ENCODE results near the gene HRH2.

The HRH2 gene

DNA sequence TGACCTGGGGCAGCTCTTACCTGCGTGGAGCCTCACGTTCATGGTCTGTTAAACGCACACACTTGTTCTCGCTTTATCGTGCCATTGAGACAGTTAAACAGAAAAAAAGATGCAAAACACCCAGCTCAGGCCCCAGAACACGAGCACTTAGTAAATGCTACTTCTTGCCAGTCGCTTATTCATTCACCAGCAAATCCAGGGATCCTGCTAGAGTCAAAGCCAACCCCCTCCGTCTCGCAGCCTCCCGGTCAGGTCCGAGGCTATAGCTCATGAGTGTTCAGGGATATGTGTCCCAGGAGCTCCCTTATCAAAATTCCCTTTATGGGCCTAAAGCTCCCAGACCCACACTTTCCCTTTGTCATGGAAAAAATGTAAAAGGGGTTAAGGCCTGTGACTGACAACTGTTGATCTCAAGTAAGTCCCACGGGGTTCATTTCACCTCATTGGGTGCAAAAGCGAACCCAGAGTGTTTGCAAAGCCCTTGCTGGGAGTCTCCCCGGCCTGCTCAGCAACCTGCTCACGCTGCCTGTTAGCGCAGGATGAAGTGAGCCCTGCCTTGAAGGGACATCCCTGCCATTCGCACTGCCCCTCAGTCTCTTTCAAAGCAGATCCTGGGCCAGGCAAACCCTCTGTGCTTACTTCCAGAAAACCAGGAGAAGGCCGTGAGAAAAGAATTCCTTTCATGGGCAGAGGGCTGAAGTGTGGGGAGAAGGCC, 40.7 kb downstream of the HRH2 start:
- ChIA-PET CTCF (no interaction called here), POLR2A (no interaction called here)
- no peak for DNase-seq (ENCODE audit: extremely low spot score)
- TF ChIP-seq TARDBP (IDR thresholded peaks at IDR 0.05) (no peak), CTBP1 (IDR thresholded peaks at IDR 0.05; ENCODE audit: borderline replicate concordance) (no peak)

DNA sequence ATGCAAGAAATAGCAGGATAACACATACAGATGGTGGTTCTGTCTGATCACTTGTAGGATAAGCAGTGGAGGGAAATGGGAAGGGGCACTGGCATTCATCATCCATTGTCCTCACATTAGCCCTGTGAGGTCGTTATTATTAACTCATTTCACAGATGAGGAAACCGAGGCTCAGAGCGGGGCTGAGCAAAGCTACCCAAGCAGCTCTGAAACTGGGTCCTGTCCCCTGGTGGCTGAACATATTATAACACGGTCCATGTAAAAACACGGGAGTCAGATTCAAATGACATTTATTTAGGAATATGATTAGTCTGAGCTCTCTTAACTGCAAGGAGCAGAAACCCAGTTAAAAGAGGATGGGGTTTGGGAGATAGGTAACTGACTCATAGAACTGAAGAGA, 43.1 kb downstream of the HRH2 start:
- POLR2A ChIA-PET = no interaction called here
- DNase-seq (ENCODE audit: extremely low spot score) = peak; percentile 41
- TF ChIP-seq FOXA1 (IDR thresholded peaks at IDR 0.05) (no peak), L3MBTL2 (conservative IDR thresholded peaks at IDR 0.05) (no peak), SUZ12 (IDR thresholded peaks at IDR 0.05) (no peak)
- CTCF ChIA-PET = interaction anchor here (0.5 to 1.9 kb wide), 8 partner anchors 10 to 570 kb away, joined by 3 to 11 read pairs (median 4); no protein-coding TSS in a partner anchor

DNA sequence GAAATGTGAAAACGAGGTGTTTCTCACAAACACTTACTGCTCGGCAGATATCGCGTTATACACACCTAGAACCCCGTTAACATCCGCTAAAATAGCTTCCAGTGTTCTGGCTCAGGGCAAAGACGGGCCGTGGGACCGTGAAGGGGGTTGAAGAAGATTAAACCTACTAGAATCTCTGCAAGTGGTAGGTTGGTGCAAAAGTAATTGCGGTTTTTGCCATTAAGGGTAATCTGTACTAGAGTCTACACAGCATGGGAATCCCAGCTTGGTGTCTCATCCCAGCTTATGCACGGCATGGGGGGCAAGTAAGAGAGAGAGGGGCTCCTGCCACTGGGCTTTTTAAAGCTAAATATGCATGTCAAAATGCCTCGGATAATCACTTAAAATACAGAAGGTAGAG, 43.9 kb downstream of the HRH2 start:
- ChIA-PET POLR2A (no interaction called here), CTCF (interaction anchor here (0.6 to 1.9 kb wide), 6 partner anchors 9 to 168 kb away, joined by 3 to 11 read pairs (median 4); no protein-coding TSS in a partner anchor)
- no peak for TF ChIP-seq CTBP1 (IDR thresholded peaks at IDR 0.05; ENCODE audit: borderline replicate concordance)
- peak; percentile 88 for TF ChIP-seq ELF4 (IDR thresholded peaks at IDR 0.05)
- TF ChIP-seq, protein P1, sequence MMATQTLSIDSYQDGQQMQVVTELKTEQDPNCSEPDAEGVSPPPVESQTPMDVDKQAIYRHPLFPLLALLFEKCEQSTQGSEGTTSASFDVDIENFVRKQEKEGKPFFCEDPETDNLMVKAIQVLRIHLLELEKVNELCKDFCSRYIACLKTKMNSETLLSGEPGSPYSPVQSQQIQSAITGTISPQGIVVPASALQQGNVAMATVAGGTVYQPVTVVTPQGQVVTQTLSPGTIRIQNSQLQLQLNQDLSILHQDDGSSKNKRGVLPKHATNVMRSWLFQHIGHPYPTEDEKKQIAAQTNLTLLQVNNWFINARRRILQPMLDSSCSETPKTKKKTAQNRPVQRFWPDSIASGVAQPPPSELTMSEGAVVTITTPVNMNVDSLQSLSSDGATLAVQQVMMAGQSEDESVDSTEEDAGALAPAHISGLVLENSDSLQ (IDR thresholded peaks at IDR 0.05) = no peak
- no peak for TF ChIP-seq FOXA1 (IDR thresholded peaks at IDR 0.05)
- DNase-seq (ENCODE audit: extremely low spot score) = no peak

DNA sequence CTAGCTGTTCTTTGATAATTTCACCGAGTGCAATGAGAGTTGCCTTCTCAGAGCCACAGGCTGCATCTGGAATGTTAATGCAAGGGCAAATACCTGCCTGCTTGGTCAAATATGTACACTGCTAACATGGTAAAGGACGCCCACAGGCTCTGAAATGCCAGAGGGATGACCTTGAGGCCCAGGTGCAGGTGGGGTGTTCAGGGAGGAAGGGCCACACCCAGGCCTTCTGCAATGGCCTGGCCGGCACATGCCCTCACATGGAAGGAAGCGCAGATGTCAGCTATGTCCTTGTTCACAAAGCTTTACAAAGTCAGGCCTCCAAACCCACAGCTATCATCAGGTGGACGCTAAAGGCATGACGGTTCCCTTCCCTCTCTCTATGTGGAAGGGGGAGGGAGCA, 48.6 kb downstream of the HRH2 start:
- TF ChIP-seq ELF4 (IDR thresholded peaks at IDR 0.05) (no peak), SP1 (IDR thresholded peaks at IDR 0.05) (no peak), LEF1 (IDR thresholded peaks at IDR 0.05; ENCODE audit: borderline replicate concordance) (no peak), FOXA1 (IDR thresholded peaks at IDR 0.05) (no peak), HDGF (IDR thresholded peaks at IDR 0.05; ENCODE audit: borderline replicate concordance) (no peak), BHLHE40 (IDR thresholded peaks at IDR 0.05; ENCODE audit: borderline replicate concordance) (no peak), FOXK2 (IDR thresholded peaks at IDR 0.05) (no peak), ARNT (IDR thresholded peaks at IDR 0.05) (no peak), TARDBP (IDR thresholded peaks at IDR 0.05) (no peak), NFRKB (IDR thresholded peaks at IDR 0.05) (no peak), L3MBTL2 (conservative IDR thresholded peaks at IDR 0.05) (no peak), SUZ12 (IDR thresholded peaks at IDR 0.05) (no peak)
- TF ChIP-seq, protein P1 (IDR thresholded peaks at IDR 0.05) = no peak
- CTCF ChIA-PET = interaction anchor here (1.1 kb wide), 1 partner anchor 12 kb away, joined by 5 read pairs; no protein-coding TSS in a partner anchor
- no peak for DNase-seq (ENCODE audit: extremely low spot score)
- POLR2A ChIA-PET = no interaction called here

DNA sequence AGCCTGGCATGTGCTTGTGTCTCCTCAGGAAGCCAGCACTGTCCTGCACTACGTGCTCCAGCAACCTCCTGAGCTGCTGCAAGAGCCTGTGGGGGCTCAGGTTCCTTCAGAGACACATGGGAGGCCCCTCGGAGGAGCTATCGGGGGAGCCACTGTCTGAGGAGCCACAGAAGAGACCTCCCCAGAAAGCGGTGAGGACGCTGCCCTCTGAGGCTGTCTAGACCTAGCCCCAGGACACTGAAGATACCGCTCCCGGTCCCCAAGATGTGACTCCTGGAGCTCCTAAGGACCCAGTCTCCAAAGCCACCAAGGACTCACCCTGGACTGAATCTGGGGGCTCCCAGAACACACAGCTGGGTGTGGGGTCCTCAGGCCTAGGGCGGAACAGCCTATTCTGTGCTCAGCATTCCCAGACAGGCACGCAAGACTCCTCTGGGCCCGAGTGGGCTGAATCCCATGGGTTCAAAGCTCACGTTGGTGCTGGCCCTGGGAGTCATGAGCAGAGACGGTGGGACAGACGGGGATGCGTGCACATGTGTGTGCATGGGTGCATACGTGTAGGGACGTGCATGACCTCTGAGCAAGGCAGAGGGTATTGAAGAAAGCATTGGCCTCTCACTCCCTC, 50.0 kb downstream of the HRH2 start:
- DNase-seq (ENCODE audit: extremely low spot score) = no peak
- ChIA-PET CTCF (no interaction called here), POLR2A (no interaction called here)
- TF ChIP-seq NFRKB (IDR thresholded peaks at IDR 0.05) = no peak
- no peak for TF ChIP-seq FOXA1 (IDR thresholded peaks at IDR 0.05)
- no peak for TF ChIP-seq SP1 (IDR thresholded peaks at IDR 0.05)
- TF ChIP-seq ELF4 (IDR thresholded peaks at IDR 0.05) = no peak
- TF ChIP-seq BHLHE40 (IDR thresholded peaks at IDR 0.05; ENCODE audit: borderline replicate concordance) = no peak
- no peak for TF ChIP-seq LEF1 (IDR thresholded peaks at IDR 0.05; ENCODE audit: borderline replicate concordance)
- no peak for TF ChIP-seq TARDBP (IDR thresholded peaks at IDR 0.05)
- TF ChIP-seq CTBP1 (IDR thresholded peaks at IDR 0.05; ENCODE audit: borderline replicate concordance) = no peak
- no peak for TF ChIP-seq FOXK2 (IDR thresholded peaks at IDR 0.05)
- no peak for TF ChIP-seq L3MBTL2 (conservative IDR thresholded peaks at IDR 0.05)
- TF ChIP-seq ARNT (IDR thresholded peaks at IDR 0.05) = no peak
- TF ChIP-seq ZNF384 (IDR thresholded peaks at IDR 0.05) = no peak

DNA sequence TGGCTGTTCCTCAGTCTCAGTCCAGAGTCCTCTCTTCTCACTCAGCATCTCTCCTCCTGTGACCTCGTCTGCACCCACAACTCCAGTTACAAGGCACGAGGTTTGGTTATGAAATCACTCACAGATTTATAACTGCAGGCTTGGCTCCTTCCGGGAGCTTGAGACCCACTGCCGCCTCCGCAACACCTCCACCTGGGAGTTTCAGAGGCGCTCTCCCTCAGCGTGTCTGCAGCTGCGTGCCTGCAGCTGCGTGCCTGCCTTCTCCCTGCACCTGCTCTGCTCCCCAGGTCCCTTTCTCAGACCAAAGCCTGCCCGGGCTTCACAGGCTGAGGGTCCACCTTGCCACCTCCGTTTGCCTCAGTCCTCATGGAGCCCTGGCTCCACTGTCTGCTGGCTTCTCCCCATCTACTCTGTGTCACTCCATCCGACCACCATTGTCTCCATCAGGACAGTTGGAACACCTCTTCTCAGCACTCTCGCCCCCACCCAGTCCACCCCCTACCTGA, 51.5 kb downstream of the HRH2 start:
- ChIA-PET CTCF (no interaction called here), POLR2A (no interaction called here)
- DNase-seq (ENCODE audit: extremely low spot score) = no peak
- TF ChIP-seq FOXA1 (IDR thresholded peaks at IDR 0.05) = no peak

DNA sequence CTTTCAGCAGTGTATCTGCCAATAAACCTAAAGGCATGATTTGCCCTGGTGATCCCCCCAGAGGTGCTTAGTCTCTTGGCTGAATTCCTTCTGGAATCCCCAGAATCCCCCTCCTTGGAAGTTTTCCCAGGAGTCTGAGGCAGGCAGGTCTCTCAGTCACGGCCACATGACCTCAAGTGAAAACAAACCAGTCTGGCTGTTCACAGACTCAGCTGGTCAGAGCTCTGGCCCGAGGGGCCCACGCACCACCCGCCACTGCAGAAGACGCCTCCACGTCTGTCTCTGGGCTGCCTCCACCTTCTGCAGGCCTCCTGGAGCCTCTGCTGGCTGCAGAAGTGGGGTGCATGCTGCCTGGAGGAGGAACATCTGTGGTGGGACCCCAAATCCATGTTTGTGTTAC, 52.5 kb downstream of the HRH2 start:
- TF ChIP-seq NFRKB (IDR thresholded peaks at IDR 0.05) (no peak), FOXA1 (IDR thresholded peaks at IDR 0.05) (no peak), FOXK2 (IDR thresholded peaks at IDR 0.05) (no peak), BHLHE40 (IDR thresholded peaks at IDR 0.05; ENCODE audit: borderline replicate concordance) (no peak), L3MBTL2 (conservative IDR thresholded peaks at IDR 0.05) (no peak)
- TF ChIP-seq, protein P1 (IDR thresholded peaks at IDR 0.05) = no peak
- DNase-seq (ENCODE audit: extremely low spot score) = no peak
- ChIA-PET CTCF (interaction anchor here (1.5 to 1.8 kb wide), 2 partner anchors 9 to 19 kb away, joined by 4 to 7 read pairs; no protein-coding TSS in a partner anchor), POLR2A (no interaction called here)

Data from HEK293T (cell line).